ENCODE measurements around the gene S100PBP.

S100PBP gene

DNA sequence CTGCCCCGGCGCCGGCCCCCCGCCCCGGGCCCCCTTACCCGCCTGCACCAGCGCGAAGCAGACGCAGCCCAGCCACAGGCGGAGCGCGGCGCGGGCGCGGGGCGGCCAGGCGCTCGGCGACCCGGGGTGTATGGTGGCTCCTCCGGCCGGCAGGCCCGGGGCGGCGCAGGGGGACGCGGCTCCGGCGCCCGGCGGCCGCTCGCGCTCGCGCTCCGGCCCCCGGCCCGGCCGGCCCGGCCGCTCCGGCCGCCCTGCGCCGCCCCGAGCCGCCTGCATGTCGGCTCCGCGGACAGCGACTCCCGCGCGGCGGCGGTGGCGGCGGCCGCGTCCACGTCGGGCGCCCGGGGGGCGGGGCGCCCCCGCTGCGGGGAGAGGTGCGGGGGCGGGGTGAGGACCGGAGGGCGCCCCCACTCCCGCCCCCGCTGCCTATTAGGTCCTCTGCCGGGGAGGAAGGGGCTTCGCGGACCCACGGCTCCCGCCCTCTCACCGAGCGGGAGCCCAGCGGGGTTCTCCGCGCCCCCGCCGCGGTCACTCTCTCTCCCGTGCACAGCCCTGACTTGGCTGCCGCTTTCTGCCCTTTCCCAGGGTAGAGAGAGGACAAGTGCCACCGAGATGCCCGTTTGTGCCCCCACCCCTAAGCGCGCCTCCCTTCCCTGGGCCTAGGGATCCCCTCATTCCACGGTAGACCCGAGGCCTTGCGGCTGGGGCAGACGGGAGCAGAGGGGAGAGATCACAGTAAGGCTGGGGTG lies 53.3 kb downstream of the S100PBP start, which contains the start of gene FNDC5:
Gene FNDC5, minus strand, starts transcription at position 298 of the 749 bp plus-strand sequence.
- DNase-seq (ENCODE audit: low spot score), result no peak

DNA sequence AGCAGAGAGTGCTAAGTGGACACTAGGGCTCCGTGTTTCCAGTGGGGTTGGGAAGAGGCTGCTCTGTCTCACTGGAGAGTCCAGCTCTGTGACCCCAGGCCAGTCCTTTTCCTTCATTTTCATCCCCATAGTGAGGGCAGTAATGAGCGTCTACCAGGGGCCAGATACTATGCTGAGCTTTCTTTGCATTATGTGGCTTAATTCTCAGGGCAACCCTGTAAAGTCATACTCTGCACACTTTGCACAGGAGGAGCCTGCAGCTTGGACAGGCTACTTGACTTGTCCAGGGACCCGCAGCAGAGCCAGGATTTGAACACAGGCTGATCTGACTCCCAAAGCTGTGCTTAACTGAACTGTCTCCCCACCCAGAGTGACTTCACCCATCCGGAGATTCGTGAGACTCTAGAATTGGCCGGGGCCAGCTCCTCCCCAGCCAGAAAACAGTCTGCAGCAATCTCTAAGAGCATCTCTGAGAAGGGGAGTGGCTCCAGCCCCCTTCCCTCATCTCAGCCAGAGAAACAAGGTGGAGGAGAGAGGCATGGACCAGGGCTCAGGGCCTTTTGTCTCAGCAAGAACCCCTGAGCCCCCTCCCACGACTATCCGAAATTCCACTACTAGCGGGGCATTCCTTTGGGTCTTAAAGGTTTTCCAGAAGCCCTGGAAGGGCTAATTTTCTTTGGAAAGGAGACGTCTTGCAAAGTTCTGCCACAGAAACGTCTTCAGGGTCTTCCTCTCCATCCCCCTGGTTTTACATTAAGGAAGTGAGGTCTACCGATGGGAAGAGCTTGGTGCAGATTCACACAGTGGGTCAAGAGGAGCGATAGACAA lies 54.1 kb downstream of the S100PBP start:
- DNase-seq (ENCODE audit: low spot score), result no peak

DNA sequence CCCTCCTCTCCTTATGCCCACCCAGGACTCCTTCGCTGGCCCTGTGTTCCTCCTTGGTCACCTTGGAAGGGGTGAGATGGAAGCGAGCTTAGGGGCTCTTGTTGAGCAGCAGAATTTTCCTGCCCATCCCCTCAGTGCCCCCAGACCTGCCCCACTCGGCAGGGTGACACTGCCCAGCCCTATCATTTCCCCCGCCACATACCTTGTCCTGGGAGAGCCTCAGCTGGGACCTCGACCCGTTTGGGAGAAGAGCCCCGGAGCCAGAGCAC lies 54.7 kb downstream of the S100PBP start:
- no peak for DNase-seq (ENCODE audit: low spot score)

DNA sequence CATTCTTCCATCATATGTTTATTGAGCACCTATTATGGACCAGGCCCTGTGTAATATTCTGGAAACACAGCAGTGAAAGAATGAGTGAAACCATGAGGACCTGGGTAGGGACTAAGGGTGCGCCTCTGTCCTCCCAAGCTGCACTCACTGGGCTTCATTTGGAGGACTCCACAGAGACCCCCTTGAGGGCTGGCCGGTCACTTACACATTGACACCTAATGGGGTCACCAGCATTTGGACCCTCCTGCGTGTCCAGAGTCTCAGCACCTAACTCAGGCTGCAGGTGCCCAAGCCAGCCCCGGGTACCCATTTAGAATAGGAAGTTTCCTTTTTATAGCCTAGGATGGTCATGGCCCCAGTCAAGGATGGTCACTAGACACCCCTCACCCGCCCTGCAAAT lies 56.0 kb downstream of the S100PBP start:
- no peak for DNase-seq (ENCODE audit: low spot score)

DNA sequence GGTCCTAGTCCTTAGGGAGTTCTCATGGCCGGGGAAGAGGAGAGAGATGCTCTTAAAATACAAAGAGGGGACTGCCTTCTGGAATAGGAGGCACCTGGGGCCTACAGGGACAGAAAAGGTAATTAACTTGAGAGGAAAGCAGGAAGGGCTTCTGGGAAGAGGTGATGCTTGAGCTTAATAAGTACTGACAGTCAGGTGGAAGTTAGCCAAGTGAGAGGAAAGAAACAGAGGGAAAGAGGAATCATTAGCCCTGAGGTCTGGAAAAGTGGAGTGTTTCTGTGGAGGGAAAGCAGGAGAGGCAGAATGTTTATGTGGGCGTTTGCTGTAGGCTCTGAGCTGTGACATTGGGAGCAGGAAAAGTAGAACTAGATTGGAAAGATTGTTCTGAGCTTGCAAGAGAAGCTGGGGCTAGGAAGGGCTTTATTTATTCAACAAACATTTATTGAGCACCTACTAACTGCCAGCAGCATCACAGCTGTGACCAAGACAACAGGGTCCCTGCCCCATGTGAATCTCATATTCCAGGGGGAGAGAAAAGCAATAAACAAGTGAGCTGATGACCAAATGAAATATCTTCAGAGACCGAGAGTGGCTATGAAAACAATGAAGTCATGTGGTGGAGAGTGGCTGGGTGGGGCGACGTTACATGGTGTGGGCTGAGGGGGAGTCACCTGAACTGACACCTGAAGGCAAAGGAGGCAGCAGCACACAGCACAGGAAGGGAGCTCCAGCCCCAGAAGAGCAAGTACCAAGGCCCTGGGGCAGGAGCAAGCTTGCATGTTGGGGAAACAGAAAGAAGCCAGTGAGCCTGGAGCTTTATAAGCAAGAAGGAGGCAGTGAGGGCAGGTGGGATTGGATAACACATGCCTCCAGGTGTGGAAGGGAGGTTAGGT lies 57.7 kb downstream of the S100PBP start:
- no peak for DNase-seq (ENCODE audit: low spot score)

DNA sequence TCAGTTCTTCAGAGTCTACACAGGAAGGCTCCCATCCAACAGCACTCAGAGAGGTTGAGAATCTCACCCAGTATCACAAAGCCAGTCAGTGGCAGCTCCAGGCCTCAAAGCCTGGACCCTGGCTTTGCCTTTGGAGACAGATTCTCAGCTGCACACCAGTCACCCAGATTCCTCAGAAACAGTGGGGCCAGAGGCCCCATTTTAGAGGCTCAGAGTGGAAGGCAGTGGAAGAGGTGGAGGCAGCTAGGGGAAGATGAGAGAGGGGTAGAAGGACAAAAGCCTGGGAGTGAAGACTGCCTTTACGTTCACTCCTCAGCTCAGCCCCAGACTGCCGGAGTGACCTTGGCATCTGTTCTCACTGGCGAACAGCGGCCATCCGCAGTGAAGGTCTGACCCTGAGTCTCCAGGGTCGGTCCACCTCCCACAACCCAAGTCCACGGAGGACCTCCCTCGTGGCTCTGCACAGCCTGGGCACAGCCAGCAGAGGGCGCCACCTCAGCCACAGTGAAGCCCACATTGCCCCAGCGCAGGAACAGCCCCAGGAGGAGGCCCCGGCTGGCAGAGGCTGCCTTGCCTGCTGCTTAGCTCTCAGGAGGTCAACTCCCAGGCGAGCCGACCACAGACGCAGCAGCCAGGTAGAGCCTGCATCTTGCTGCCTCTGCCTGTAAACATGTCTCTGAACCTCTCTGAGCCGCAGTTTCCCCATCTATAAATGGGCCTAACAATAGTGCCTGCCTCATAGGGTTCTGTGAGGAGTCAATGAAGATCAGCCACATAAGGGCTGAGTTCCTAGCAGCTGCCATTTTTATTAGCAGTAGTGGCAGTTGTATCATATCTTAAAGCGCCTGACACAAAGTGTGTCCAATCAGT lies 59.1 kb downstream of the S100PBP start:
- peak; percentile 82 for DNase-seq (ENCODE audit: low spot score)

DNA sequence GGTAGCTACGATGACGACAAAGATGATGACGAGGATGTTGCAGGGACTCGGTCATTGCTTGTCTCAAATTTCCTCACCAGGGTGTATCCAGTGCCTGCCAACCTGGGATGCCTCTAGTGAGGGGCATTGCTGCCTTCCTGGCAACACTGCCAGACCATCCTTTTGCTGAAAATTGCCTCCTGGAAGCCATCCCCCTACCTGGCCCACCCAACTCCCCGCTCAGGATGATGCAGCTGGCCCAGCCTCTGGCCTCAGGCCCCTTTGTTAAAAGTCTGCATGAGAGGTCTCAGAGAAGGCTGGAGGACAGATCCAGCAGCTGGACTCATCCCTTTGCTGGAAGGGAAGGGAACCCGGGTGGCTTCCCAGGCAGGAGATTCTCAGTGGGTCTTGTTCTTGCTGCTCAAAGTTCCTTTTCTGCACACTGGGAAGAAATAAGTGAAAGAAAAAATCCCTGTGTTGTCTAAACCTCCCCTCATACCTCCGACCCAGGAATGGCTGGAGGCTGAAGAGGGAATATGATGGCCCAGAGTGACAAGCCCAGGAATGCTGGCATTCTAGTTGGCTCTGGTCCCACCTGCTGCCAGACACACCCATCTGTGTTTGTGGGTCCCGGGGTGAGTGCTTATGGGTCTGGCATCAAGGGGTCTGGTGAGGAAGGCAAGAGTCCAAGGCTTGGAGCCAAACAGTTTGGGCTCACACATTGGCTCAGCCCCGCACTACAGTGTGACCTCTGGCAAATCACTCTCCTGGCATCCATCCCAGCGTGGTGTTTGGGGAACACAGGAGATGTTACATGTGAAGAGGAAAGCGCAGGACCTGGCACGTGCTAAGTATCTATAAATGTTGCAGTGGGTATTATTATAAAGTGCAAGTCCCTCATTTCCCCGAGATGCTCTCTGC lies 60.0 kb downstream of the S100PBP start:
- no peak for DNase-seq (ENCODE audit: low spot score)

DNA sequence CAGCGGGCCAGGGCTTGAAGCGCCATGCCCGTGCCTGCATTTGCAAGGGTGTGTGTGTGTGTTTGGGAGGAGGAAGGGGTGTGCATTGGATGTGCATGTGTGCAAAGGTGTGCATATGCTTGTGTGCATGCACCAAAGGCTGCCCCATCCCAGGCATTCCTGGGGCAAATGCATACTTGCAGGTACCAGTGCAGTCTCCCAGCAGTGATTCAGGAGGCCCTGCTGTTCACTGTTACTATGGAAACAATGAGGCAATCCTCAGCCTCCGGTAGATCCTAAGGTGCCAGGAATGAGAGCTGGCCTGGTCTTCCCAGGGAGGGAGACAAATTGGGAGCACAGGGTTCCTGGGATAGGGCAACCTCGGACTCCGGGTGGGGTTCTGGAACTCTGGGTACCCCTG lies 60.7 kb downstream of the S100PBP start:
- DNase-seq (ENCODE audit: low spot score), result no peak

DNA sequence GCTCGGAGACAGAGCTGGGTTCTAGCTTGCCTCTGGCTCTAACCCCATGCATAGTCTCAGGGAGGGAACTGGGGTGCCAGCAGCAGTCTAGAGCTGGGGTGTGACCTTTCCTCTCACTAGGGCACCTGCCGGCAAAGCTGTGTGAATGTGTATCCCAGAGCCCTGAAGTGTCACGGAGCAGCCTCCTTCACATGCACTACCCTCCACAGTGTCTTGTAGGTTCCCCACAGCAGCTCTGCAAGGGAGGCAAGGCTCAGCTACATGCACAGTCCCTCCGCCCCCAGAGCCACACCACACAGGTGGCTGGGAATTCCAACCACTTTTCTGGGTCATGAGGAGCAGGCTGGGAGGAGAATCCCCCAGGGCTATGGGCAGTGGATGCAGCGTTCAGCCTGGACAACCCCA lies 61.2 kb downstream of the S100PBP start:
- no peak for DNase-seq (ENCODE audit: low spot score)

DNA sequence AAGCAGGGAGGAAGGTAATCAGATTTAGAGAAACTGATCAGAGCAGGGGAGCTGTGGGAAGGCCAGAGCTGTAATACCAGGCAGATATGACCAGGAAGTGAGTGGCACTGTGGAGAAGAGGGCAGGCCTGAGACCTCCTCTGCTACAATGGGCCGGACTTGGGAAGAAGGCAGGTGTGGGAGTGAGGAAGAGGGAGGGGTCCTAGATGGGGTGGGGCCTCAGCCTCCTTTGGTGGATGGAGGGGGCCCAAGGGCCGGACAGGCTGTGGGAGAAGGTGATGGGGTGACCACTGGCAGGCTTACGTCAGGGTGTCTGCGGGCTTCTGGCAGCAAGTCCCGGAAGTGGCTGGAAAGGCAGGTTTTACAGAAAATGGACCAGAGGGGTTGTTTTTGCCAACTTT lies 63.8 kb downstream of the S100PBP start:
- DNase-seq (ENCODE audit: low spot score), result no peak

DNA sequence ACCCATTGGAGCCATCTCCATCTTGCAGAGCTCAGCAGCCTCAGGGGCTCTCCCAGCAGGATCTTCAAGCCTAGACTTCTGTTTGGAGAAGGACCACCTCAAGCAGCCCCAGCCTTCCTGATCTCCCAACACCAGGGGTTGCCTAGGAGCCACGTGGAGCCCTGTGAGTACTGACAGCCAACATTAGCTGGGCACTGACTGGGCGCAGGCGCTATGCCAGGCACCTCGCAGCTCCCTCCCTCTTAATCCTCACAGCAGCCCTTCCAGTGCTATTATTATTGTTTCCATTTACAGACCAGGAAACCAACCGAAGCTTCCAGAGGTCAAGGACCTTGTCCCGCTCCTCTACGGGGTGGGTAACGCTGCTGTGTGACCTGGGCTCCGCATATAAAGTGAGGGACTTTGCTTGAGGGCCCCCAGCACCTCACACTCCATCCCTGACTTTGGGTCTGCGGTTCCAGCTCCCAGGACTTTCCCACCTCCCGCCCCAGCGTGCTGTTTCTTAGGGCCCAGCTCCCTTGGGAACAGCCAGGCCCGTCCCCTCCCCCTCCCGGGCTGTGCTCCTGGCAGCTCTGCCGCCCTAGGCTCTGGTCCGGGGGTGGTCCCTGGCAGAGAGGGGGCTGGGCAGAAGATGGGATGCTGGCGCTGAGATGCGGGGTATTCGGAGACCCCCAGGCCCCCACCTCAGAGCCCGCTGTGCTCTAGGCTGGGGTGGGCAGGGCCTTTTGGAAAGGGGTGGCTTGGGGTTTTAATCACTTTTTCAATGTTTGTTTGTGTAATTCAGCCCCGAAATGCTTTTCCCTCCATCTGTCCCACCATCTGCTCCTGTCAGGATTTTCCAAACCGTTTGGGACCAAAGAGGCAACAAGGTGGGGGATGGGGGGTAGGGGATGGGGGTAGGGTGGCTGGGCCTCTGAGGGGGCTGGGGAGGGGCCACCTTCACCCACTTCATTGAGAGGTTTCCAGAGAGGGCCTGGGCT lies 64.7 kb downstream of the S100PBP start:
- no peak for DNase-seq (ENCODE audit: low spot score)

DNA sequence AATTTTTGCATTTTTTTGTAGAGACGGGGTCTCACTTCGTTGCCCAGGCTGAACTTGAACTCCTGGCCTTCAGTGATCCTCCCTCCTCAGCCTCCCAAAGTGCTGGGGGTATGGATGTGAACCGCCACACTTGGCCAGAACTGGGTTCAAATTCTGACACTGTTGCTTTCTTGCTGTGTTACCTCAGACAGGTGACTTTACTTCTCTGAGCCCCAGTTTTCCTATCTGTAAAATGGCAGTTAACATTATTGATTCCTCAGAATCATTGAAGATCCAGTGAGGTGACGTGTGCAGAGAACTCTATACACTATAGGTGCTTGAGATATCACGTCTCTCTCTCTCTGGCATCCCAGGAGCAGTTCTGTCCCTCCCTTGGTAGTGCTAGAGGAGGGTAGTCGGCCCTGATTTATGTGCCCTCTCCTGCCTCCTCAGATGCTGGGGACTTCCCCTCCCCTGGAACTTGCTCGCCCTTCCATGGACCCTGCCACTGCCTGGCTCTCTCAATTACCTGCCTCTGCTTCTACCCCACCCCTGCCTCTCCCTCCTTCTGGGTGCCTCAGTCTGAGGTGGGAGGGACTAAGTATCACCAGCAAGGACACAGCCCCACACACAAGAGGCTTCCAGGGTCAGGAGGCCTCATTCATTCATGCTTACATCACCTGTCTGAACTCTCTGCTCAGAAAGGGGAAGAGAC lies 66.0 kb downstream of the S100PBP start:
- no peak for DNase-seq (ENCODE audit: low spot score)

DNA sequence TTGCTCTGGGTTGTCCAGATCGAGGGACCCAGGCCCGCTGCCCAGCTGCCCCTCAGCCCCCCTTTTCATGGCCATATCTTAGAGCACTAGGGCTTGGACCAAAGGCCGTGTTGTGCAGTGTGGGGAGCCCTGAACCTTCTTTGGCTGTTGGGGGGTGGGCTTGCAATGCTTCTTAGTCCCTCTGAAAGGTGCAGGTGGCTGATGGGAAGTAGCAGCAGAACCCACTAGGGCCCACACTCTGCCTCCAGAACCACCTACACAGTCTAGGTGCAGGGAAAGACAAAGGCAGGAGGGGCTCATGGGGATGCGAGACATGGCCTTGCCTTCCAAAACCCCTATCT lies 66.5 kb downstream of the S100PBP start:
- DNase-seq (ENCODE audit: low spot score), result no peak

DNA sequence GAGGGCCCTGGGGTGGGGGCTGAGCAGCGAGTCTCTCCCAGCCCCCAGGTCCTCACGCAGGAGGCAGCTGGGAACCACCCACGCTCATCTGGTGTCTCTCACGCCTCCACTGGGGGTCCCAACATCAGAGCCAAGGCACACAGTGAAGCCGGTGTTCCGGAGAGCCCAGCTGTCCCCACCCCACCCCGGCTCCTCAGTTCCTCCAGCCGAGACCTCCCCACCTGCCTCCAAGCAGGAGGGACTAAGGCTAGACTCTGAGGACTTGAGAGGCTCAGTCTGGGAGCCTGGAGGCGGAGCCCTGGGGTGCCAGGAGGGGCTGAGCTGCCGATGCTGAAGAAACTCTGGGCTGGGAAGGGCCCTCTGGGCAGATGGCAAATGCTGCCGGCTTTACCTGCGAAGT lies 67.3 kb downstream of the S100PBP start:
- DNase-seq (ENCODE audit: low spot score), result no peak

DNA sequence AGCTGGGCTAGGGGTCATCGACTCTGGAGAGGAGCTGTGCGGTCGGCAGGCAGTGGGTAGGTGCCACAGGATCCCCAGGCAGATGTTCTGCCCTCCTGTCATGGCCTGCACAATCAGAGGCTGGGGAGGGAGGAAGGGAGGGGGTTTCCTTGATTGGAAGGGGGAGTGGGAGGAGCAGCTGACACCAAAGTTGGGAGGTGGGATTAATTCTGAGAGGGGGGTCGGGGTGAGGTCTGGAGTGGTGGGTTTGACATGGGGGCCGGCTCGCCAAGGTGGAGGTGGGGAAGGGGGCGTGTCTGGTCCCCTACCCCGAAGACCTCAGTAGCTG lies 68.2 kb downstream of the S100PBP start:
- DNase-seq (ENCODE audit: low spot score), result no peak

DNA sequence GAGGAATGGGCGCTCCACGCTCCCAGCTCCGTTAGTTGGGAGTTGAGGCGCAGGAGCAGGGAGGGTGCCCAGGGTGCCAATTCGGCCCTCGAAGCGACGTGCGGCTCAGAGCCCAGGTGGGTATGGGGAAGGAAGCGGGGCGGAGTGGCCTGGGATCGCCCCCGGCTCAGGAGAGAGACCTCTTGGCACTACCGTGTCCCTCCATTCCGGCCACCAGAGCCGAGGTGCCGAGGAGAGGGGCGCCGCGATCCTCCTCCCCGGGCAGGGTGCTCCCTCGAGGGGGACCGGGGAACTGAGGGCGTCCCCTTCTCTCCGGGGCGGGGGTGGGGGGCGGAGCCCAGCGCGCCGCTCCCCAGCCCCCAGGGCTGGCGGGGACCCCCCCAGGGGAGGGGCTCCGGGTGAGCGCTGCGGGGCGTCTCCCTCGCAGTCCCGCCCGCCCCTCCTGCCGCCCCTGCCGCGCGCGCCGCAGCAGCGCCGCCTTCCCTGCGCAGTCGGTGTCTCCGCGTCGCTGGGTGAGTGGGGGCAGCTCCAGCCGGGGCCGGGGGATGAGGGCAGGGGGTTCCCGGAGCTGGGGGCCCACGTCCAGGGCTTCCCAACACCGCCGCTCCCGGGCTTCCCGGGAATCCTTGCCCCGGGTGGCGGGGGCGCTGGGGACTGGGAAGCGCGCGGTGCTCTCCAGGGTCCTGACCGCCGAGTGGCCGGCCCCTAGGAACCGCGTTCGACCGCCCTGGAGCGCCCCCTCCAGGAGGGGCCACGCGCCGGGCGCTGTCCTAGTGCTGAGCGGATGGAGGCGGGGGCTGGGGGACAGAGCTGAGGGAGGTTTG lies 68.8 kb downstream of the S100PBP start, which contains the start of gene HPCA:
Gene HPCA, plus strand, starts transcription at position 488 of the 824 bp plus-strand sequence. CDS start 2,408 bp downstream, outside the sequence.
- peak; percentile 46 for DNase-seq (ENCODE audit: low spot score)

DNA sequence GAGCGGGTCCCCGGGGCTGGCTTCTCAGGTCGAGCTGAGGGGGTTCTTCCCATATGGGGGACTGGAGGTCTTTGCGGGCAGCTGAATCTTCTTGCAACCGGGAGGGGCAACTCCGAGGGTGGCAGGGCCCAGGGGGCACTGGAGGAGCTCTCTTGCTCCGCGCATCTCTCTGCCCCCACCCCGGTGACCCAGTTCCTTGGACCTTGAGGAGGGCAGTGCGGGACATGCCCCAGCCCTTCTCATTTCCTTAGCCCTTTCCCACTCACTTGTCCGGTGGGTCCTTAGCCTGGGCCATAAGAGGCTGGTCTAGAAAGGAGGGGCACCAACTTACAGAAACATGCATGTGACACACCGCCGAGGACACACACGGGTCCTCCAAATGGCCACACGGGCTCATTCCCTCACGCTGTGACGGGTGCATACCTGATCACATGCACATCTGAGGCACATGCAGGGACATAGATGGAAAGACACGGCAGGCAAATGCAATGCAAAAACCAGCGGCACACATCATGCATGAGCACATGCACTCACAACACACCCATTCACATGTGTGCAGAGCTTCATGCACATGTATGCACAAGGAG lies 69.5 kb downstream of the S100PBP start:
- DNase-seq (ENCODE audit: low spot score), result no peak

DNA sequence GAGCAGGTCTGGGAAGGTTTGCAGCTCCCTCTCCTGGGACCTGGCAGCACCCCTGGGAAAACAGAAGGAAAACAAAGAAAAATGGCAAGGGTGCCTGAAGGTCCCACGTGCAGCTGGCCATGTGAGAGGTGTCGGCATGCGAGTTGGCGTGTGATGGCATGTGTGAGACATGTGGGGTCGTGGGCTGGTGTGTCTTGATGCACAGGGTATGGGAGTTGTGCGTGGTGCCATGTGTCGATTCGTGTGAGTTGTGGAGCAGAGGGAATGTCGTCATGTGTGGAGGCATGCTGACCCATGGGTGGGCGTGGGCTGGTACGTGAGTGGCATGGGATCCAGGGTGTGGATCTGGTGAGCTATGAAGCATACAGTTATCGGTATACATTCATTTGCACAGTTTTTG lies 70.2 kb downstream of the S100PBP start:
- DNase-seq (ENCODE audit: low spot score), result no peak

Measured in germinal center (tissue), 1 donor.